HCT116 (cell line): ENCODE results near the gene BCKDHB. TPM values are rescaled to one million over a fixed set of nuclear protein-coding genes. Genes with fewer than 3 reads are reported as not detected.

ENCODE experiments used
- ATAC-seq: fragments of 200-7000 bp; cut with Tn5 transposase; 2 replicates; pipeline ENCODE4 v1.9.1; 2020; ENCODE audit warnings: mild to moderate bottlenecking, moderate library complexity
- BruUV-seq: library from RNA; stranded (reverse); fragments of 400-500 nt; replicated peaks from 2 replicates; lab custom pipeline; 2021; lab: Mats Ljungman, UMichigan
- CTCF ChIA-PET: fragments of 300-600 bp; sonication (Branson Sonifier 250); formaldehyde crosslinking; loops from one replicate; lab custom pipeline; 2021; ENCODE audit warnings: antibody characterized with exemption; lab: Charles Lee
- POLR2A ChIA-PET: fragments of 300-600, 350-600 bp; sonication (Branson Sonifier 250); formaldehyde crosslinking; loops from one replicate; lab custom pipeline; 2021; ENCODE audit warnings: antibody characterized with exemption; lab: Charles Lee
- RAD21 ChIA-PET, 2 experiments: fragments of 300-600 bp; sonication (Branson Sonifier 250); formaldehyde crosslinking; loops; one replicate each; lab custom pipeline; 2023; ENCODE audit warnings: low total read pairs in 2 of 2; ENCODE audit not compliant: uncharacterized antibody in 2 of 2, unreplicated experiment in 2 of 2, low non-redundant PET in 1 of 2; lab: Charles Lee
- DNase-seq: peaks from one replicate; pipeline ENCODE4 v3.0.0-alpha.2; 2010; ENCODE audit warnings: low read depth, low spot score
- H2AFZ ChIP-seq: fragments of 200-600 bp; shearing (Covaris generic), sonication (generic); 2 replicates; pipeline ENCODE4 v1.6.1; 2017; ENCODE audit warnings: low read depth, mixed run types, mixed read lengths, antibody characterized with exemption, low read length; ENCODE audit not compliant: poor library complexity, severe bottlenecking
- H3K27ac ChIP-seq: 2 replicates; pipeline ENCODE4 v1.5.1; 2012; ENCODE audit warnings: low read depth, low read length
- H3K27me3 ChIP-seq: fragments of 200-600 bp; sonication (generic); 2 replicates; pipeline ENCODE4 v1.6.1; 2016; ENCODE audit warnings: mixed run types, low read length, mixed read lengths; ENCODE audit not compliant: insufficient read depth
- H3K36me3 ChIP-seq, 2 experiments: fragments of 200-500 bp in 1 of 2; fragments of 200-600 bp in 1 of 2; sonication (Bioruptor generic) in 1 of 2; sonication (generic) in 1 of 2; 2 replicates each; pipeline versions ENCODE4 v1.5.1 to v1.6.1; 2014 to 2016; ENCODE audit warnings: low read length in 2 of 2, inconsistent platforms in 1 of 2, mixed read lengths in 1 of 2, mixed run types in 1 of 2; ENCODE audit not compliant: insufficient read depth in 2 of 2, control insufficient read depth in 1 of 2
- H3K4me1 ChIP-seq, 2 experiments: fragments of 200-600 bp in 1 of 2; sonication (generic) in 1 of 2; 2 replicates each; pipeline versions ENCODE4 v1.5.1 to v1.6.1; 2012 to 2017; ENCODE audit warnings: low read length in 2 of 2, inconsistent platforms in 1 of 2, mild to moderate bottlenecking in 1 of 2, mixed read lengths in 1 of 2, mixed run types in 1 of 2, moderate library complexity in 1 of 2; ENCODE audit not compliant: insufficient read depth in 2 of 2, control insufficient read depth in 1 of 2
- H3K4me2 ChIP-seq: fragments of 200-600 bp; sonication (generic); 2 replicates; pipeline ENCODE4 v1.6.1; 2017; ENCODE audit warnings: mixed run types, low read length, mixed read lengths
- H3K4me3 ChIP-seq, 2 experiments: fragments of 200-600 bp in 1 of 2; sonication (generic) in 1 of 2; replicated peaks in 1 of 2; 2 replicates each; pipeline ENCODE4 v1.5.1; 2011 to 2016; ENCODE audit warnings: low read length in 2 of 2, control low read depth in 1 of 2, low read depth in 1 of 2, mild to moderate bottlenecking in 1 of 2, mixed read lengths in 1 of 2, mixed run types in 1 of 2
- H3K79me2 ChIP-seq: fragments of 200-600 bp; sonication (generic); 2 replicates; pipeline ENCODE4 v1.6.1; 2017; ENCODE audit warnings: mild to moderate bottlenecking, mixed run types, low read length, moderate library complexity, mixed read lengths; ENCODE audit not compliant: insufficient read depth
- H3K9ac ChIP-seq: fragments of 200-600 bp; sonication (generic); 2 replicates; pipeline ENCODE4 v1.6.1; 2016; ENCODE audit warnings: low read length, mixed read lengths
- H3K9me2 ChIP-seq: fragments of 200-600 bp; sonication (generic), shearing (Covaris generic); 2 replicates; pipeline ENCODE4 v1.6.1; 2017; ENCODE audit warnings: mixed run types, mild to moderate bottlenecking, moderate library complexity; ENCODE audit not compliant: insufficient read depth
- H3K9me3 ChIP-seq, 2 experiments: fragments of 200-500 bp in 1 of 2; fragments of 200-600 bp in 1 of 2; sonication (Bioruptor generic) in 1 of 2; sonication (generic) in 1 of 2; 2 replicates each; pipeline ENCODE4 v1.6.1; 2014 to 2017; ENCODE audit warnings: low read length in 2 of 2, mixed read lengths in 2 of 2, inconsistent platforms in 1 of 2, low read depth in 1 of 2, mild to moderate bottlenecking in 1 of 2, mixed run types in 1 of 2, moderate library complexity in 1 of 2; ENCODE audit not compliant: control insufficient read depth in 1 of 2, insufficient read depth in 1 of 2
- H4K20me1 ChIP-seq: fragments of 200-600 bp; sonication (generic), shearing (Covaris generic); 2 replicates; pipeline ENCODE4 v1.6.1; 2017; ENCODE audit warnings: mixed run types, mild to moderate bottlenecking, moderate library complexity; ENCODE audit not compliant: insufficient read depth
- ATF3 ChIP-seq: IDR thresholded peaks from 2 replicates; pipeline ENCODE4 v1.6.1; 2012
- EZH2phosphoT487 ChIP-seq: fragments of 200-600 bp; IDR thresholded peaks from 2 replicates; pipeline ENCODE4 v1.6.1; 2018; ENCODE audit warnings: antibody characterized with exemption, borderline replicate concordance
- JUND ChIP-seq: IDR thresholded peaks from 2 replicates; pipeline ENCODE4 v1.6.1; 2012
- MAX ChIP-seq: IDR thresholded peaks from 2 replicates; pipeline ENCODE4 v1.6.1; 2012
- RAD21 ChIP-seq: IDR thresholded peaks from 2 replicates; pipeline ENCODE4 v1.6.1; 2012; ENCODE audit warnings: low read depth, mild to moderate bottlenecking
- REST ChIP-seq: IDR thresholded peaks from 2 replicates; pipeline ENCODE4 v1.6.1; 2012; ENCODE audit warnings: low read depth
- SIN3A ChIP-seq: IDR thresholded peaks from 2 replicates; pipeline ENCODE4 v1.6.1; 2012; ENCODE audit warnings: low read depth
- ZNF274 ChIP-seq: fragments of 200-500 bp; sonication (Bioruptor generic); IDR thresholded peaks from 2 replicates; pipeline ENCODE4 v1.6.1; 2014; ENCODE audit warnings: mild to moderate bottlenecking, low read depth, low read length, inconsistent platforms
- intact Hi-C: fragments of 100-400 bp; cut with micrococcal nuclease; formaldehyde crosslinking; loops from 2 replicates; pipeline ENCODE4 v1.10.0; 2022
- total RNA-seq: library from RNA; stranded (reverse); gene quantifications from one replicate; pipeline ENCODE4 v1.2.1, GENCODE V29; 2021; ENCODE audit not compliant: unreplicated experiment

BCKDHB gene
- total RNA-seq, 1 experiment from 2014 or later = 11.2 TPM

- no peak for TF ChIP-seq ZNF274
- no peak for TF ChIP-seq REST
- no peak for TF ChIP-seq MAX
- TF ChIP-seq SIN3A = no peak
- no peak for TF ChIP-seq ATF3
- TF ChIP-seq EZH2phosphoT487 = no peak
- TF ChIP-seq JUND = no peak
- no peak for TF ChIP-seq RAD21
- Histone ChIP-seq H3K9ac (no peak overlapping the region), H3K36me3 (no peaks in the 10 kb centered on the region; a peak in 1 of 4 replicates), H2AFZ (no peak overlapping the region), H3K9me2 (no peaks in the 10 kb centered on the region), H4K20me1 (no peaks in the 10 kb centered on the region), H3K27me3 (no peaks in the 10 kb centered on the region), H3K27ac (no peak overlapping the region), H3K79me2 (no peaks in the 10 kb centered on the region), H3K4me3 (no peak overlapping the region), H3K4me1 (no peaks in the 10 kb centered on the region), H3K4me2 (no peak overlapping the region), H3K9me3 (no peaks in the 10 kb centered on the region)
- no peak for ATAC-seq
- DNase-seq = no peak
- no TSS peak for BruUV-seq
- ChIA-PET RAD21 (no interaction called here), POLR2A (no interaction called here), CTCF (no interaction called here)
- intact Hi-C loops = no loop called here
These were observed 196.2 kb downstream of the BCKDHB start for GRCh38 chr6:80302716-80303115.
